Activated T-helper 2 cell treated with anti-CD3 and anti-CD28 coated beads, Interferon-gamma antibody, Interleukin-2, Interleukin-4, amounts not matched to agents 10 μg/mL and 5 μg/mL and 100 μg/mL, durations not matched to agents 14 hours and 24 hours and 36 hours (primary cell): ENCODE measurements around the gene DGKD. TPM values are rescaled to one million over a fixed set of nuclear protein-coding genes. Genes with fewer than 3 reads are reported as not detected.
A peak's percentile ranks its signal among the peaks of the same experiment; 100 is the strongest.

ENCODE experiments used
- DNase-seq: peaks from one replicate; pipeline ENCODE4 v3.0.0; 2021; ENCODE audit warnings: low spot score
- H3K27ac Mint-ChIP-seq: one replicate; pipeline ENCODE4 v1.8.0; 2021; ENCODE audit warnings: mixed read lengths
- H3K27me3 Mint-ChIP-seq: one replicate; pipeline ENCODE4 v1.8.0; 2021; ENCODE audit warnings: low read depth, mixed read lengths
- H3K36me3 Mint-ChIP-seq: one replicate; pipeline ENCODE4 v1.8.0; 2021; ENCODE audit warnings: low read depth, mixed read lengths
- H3K4me1 Mint-ChIP-seq: one replicate; pipeline ENCODE4 v1.8.0; 2021; ENCODE audit warnings: low read depth, mixed read lengths
- H3K4me3 Mint-ChIP-seq: one replicate; pipeline ENCODE4 v1.8.0; 2021; ENCODE audit warnings: low read depth, mild to moderate bottlenecking, moderate library complexity, mixed read lengths
- H3K9me3 Mint-ChIP-seq: one replicate; pipeline ENCODE4 v1.8.0; 2021; ENCODE audit warnings: mixed read lengths
- intact Hi-C: fragments of 100-400 bp; cut with micrococcal nuclease; formaldehyde crosslinking; loops from one replicate; pipeline ENCODE4 v1.15.1; 2023
- total RNA-seq: library from RNA; stranded (reverse); gene quantifications from 2 replicates; pipeline ENCODE4 v1.2.3, GENCODE V29; 2022

Gene DGKD
- total RNA-seq, 1 donor from 2014 or later: 58.3 TPM

GRCh38 chr2:233422050-233422639, 67.9 kb downstream of the DGKD start:
- intact Hi-C loops: no loop called here
- peaks cover 47% of the 10 kb centered on the region for H3K36me3 Mint-ChIP-seq
- peak overlapping the region; percentile 58 for H3K4me3 Mint-ChIP-seq
- peak overlapping the region; percentile 81 for H3K27ac Mint-ChIP-seq
- peak; percentile 71 for DNase-seq
- H3K4me1 Mint-ChIP-seq: peaks cover 72% of the 10 kb centered on the region
- peaks cover 14% of the 10 kb centered on the region for H3K9me3 Mint-ChIP-seq
- no peaks in the 10 kb centered on the region for H3K27me3 Mint-ChIP-seq

- no peak for DNase-seq
- H3K27me3 Mint-ChIP-seq: no peaks in the 10 kb centered on the region
- peak overlapping the region; percentile 81 for H3K27ac Mint-ChIP-seq
- H3K36me3 Mint-ChIP-seq: peaks cover 50% of the 10 kb centered on the region
- peaks cover 15% of the 10 kb centered on the region for H3K9me3 Mint-ChIP-seq
- peaks cover 68% of the 10 kb centered on the region for H3K4me1 Mint-ChIP-seq
- no peak overlapping the region for H3K4me3 Mint-ChIP-seq
- intact Hi-C loops: no loop called here
These were observed 68.6 kb downstream of the DGKD start for GRCh38 chr2:233422649-233423551.

- Mint-ChIP-seq H3K4me3 (no peak overlapping the region), H3K36me3 (peaks cover 53% of the 10 kb centered on the region), H3K9me3 (peaks cover 15% of the 10 kb centered on the region)
These were observed 69.2 kb downstream of the DGKD start for GRCh38 chr2:233423552-233423860.

GRCh38 chr2:233424154-233424951, 70.1 kb downstream of the DGKD start:
- Mint-ChIP-seq H3K4me3 (no peak overlapping the region), H3K27ac (no peak overlapping the region), H3K27me3 (no peaks in the 10 kb centered on the region), H3K4me1 (peaks cover 69% of the 10 kb centered on the region), H3K9me3 (peaks cover 15% of the 10 kb centered on the region), H3K36me3 (peaks cover 56% of the 10 kb centered on the region)
- DNase-seq: no peak
- intact Hi-C loops: no loop called here

More at GRCh38 chr2:233423552-233423860, 69.2 kb downstream of the DGKD start:
- no peak for DNase-seq
- H3K4me1 Mint-ChIP-seq: peaks cover 71% of the 10 kb centered on the region
- no peaks in the 10 kb centered on the region for H3K27me3 Mint-ChIP-seq
- intact Hi-C loops: no loop called here
- H3K27ac Mint-ChIP-seq: peak overlapping the region; percentile 14

GRCh38 chr2:233426619-233427342, 72.5 kb downstream of the DGKD start:
- Mint-ChIP-seq H3K27ac (no peak overlapping the region), H3K9me3 (peaks cover 15% of the 10 kb centered on the region), H3K4me1 (peaks cover 56% of the 10 kb centered on the region), H3K36me3 (peaks cover 52% of the 10 kb centered on the region), H3K27me3 (no peaks in the 10 kb centered on the region), H3K4me3 (no peak overlapping the region)
- intact Hi-C loops: no loop called here
- DNase-seq: no peak

GRCh38 chr2:233428008-233428407, 73.7 kb downstream of the DGKD start:
- H3K4me1 Mint-ChIP-seq: peaks cover 43% of the 10 kb centered on the region
- intact Hi-C loops: no loop called here

GRCh38 chr2:233428438-233428837, 74.1 kb downstream of the DGKD start:
- Mint-ChIP-seq H3K9me3 (peaks cover 18% of the 10 kb centered on the region), H3K36me3 (peaks cover 45% of the 10 kb centered on the region), H3K27me3 (no peaks in the 10 kb centered on the region), H3K4me1 (peaks cover 39% of the 10 kb centered on the region), H3K27ac (no peak overlapping the region), H3K4me3 (no peak overlapping the region)
- intact Hi-C loops: no loop called here
- DNase-seq: no peak

More at GRCh38 chr2:233428008-233428407, 73.7 kb downstream of the DGKD start:
- Mint-ChIP-seq H3K27ac (no peak overlapping the region), H3K9me3 (peaks cover 18% of the 10 kb centered on the region), H3K27me3 (no peaks in the 10 kb centered on the region), H3K36me3 (peaks cover 50% of the 10 kb centered on the region), H3K4me3 (no peak overlapping the region)
- no peak for DNase-seq

- Mint-ChIP-seq H3K36me3 (peaks cover 40% of the 10 kb centered on the region), H3K27me3 (no peaks in the 10 kb centered on the region), H3K4me1 (peaks cover 33% of the 10 kb centered on the region), H3K27ac (no peak overlapping the region), H3K4me3 (no peak overlapping the region), H3K9me3 (peaks cover 18% of the 10 kb centered on the region)
- DNase-seq: no peak
- intact Hi-C loops: no loop called here
These were observed 75.0 kb downstream of the DGKD start for GRCh38 chr2:233429175-233429897.

- intact Hi-C loops: no loop called here
- Mint-ChIP-seq H3K27me3 (no peaks in the 10 kb centered on the region), H3K4me3 (no peak overlapping the region), H3K4me1 (peaks cover 33% of the 10 kb centered on the region), H3K36me3 (peaks cover 42% of the 10 kb centered on the region), H3K27ac (no peak overlapping the region), H3K9me3 (peaks cover 18% of the 10 kb centered on the region)
- DNase-seq: no peak
These were observed 75.8 kb downstream of the DGKD start for GRCh38 chr2:233430081-233430480.

- peaks cover 16% of the 10 kb centered on the region for H3K9me3 Mint-ChIP-seq
- peaks cover 46% of the 10 kb centered on the region for H3K36me3 Mint-ChIP-seq
- H3K27me3 Mint-ChIP-seq: no peaks in the 10 kb centered on the region
- H3K4me3 Mint-ChIP-seq: no peak overlapping the region
- H3K4me1 Mint-ChIP-seq: peaks cover 33% of the 10 kb centered on the region
- no peak overlapping the region for H3K27ac Mint-ChIP-seq
- intact Hi-C loops: no loop called here
- DNase-seq: no peak
These were observed 76.4 kb downstream of the DGKD start for GRCh38 chr2:233430651-233431050.

- DNase-seq: no peak
- intact Hi-C loops: no loop called here
- H3K27ac Mint-ChIP-seq: no peak overlapping the region
- H3K9me3 Mint-ChIP-seq: peaks cover 3% of the 10 kb centered on the region
- no peaks in the 10 kb centered on the region for H3K27me3 Mint-ChIP-seq
- H3K4me3 Mint-ChIP-seq: no peak overlapping the region
- H3K36me3 Mint-ChIP-seq: peaks cover 30% of the 10 kb centered on the region
- H3K4me1 Mint-ChIP-seq: peaks cover 22% of the 10 kb centered on the region
These were observed 78.7 kb downstream of the DGKD start for GRCh38 chr2:233433029-233433428.

GRCh38 chr2:233433794-233434193, 79.5 kb downstream of the DGKD start:
- intact Hi-C loops: no loop called here
- H3K27me3 Mint-ChIP-seq: no peaks in the 10 kb centered on the region
- peaks cover 16% of the 10 kb centered on the region for H3K4me1 Mint-ChIP-seq
- no peak for DNase-seq
- peaks cover 3% of the 10 kb centered on the region for H3K9me3 Mint-ChIP-seq
- H3K36me3 Mint-ChIP-seq: peaks cover 31% of the 10 kb centered on the region
- no peak overlapping the region for H3K4me3 Mint-ChIP-seq
- no peak overlapping the region for H3K27ac Mint-ChIP-seq
